CD4-positive, alpha-beta T cell treated with Interleukin-15 for 1 hour (primary cell): ENCODE results near the gene SSBP3.
"Not testable (repeated sequence)": the region's sequence is repeated elsewhere in the genome, so short reads cannot be mapped to it uniquely, and the experiment has no call there.

ENCODE experiments used
- DNase-seq: peaks from one replicate; pipeline ENCODE4 v3.0.0-alpha.2; 2020

The SSBP3 gene

DNA sequence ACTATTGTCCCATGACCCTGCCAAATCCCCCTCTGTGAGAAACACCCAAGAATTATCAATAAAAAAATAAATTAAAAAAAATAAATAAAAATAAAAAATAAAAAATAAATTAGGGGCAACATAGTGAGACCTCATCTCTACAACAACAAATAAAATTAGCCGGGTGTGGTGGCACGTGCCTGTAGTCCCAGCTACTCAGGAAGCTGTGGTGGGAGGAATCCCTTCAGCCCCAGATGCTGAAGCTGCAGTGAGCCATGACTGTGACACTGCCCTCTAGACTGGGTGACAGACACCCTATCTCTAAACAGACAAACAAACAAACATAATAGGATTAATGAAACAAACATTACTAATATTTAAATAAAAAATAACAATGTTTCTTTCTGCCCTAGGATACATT is 171.9 kb downstream of the SSBP3 start:
- no peak for DNase-seq

DNA sequence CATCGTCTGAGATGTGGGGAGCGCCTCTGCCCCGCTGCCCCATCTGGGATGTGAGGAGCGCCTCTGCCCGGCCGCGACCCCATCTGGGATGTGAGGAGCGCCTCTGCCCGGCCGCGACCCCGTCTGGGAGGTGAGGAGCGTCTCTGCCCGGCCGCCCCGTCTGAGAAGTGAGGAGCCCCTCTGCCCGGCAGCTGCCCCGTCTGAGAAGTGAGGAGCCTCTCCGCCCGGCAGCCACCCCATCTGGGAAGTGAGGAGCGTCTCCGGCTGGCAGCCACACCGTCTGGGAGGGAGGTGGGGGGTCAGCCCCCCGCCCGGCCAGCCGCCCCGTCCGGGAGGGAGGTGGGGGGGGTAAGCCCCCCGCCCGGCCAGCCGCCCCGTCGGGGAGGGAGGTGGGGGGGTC is 173.0 kb downstream of the SSBP3 start:
- not testable (repeated sequence) for DNase-seq

DNA sequence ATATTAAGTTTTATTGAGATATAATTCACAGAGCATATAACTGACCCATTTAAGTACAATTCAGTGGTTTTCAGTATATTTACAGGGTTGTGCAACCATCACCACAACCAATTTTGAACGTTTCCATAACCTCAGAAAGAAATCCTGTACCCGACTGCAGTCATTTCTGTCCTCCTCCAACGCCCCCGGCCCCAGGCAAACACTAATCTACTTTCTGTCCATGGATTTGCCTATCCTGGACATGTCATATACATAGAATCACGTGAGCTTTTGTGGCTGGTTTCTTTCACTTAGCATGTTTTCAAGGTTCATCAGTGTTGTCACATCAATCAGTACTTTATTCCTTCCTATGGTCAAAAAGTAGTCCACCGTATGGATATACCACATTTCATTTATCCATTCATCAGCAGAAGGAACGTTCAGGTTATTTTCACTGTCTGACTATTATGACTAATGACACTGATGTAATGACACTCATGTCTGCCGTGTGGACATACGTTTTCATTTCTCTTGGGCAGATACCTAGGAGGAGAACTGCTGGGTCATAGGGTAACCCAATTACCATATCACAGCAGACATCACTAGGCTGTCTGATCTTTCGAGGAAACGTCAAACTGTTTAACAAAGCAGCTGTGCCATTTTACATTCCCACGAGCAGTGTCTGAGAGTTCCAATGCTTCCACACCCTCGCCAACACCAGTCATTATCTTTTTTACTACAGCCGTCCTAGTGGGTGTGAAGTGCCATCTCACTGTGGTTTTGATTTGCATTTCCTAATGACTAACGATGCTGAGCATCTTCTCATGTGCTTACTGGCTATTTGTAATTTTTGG is 175.5 kb downstream of the SSBP3 start:
- no peak for DNase-seq

DNA sequence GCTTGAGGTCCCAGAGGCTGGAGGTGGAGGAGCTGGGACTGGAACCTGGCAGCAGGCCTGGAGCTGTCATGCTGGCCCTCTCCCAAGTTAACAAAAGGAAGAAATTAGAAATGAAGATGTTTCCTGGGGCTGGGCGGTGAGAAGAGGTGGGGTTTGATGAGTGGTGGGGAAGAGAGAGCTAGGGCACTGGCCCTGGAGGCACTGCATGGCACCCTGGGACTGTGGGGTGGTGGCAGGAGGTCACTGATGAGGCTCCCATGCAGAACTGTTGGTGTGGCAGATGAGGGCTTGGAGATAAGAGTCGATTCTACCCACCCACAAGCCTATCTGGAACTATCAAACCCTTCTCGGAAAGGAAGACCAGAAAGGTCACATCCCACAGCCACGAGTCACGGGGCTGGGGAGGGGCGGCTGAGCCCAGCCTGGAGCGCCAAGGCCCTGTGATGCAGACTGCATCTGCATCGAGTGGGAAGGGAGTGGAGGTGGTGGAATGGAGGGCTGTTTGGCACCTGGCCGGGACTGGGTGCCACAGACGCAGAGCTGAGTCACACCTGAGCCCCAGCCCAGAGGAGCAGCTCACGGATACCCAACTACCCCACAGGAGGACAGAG is 176.8 kb downstream of the SSBP3 start:
- no peak for DNase-seq

DNA sequence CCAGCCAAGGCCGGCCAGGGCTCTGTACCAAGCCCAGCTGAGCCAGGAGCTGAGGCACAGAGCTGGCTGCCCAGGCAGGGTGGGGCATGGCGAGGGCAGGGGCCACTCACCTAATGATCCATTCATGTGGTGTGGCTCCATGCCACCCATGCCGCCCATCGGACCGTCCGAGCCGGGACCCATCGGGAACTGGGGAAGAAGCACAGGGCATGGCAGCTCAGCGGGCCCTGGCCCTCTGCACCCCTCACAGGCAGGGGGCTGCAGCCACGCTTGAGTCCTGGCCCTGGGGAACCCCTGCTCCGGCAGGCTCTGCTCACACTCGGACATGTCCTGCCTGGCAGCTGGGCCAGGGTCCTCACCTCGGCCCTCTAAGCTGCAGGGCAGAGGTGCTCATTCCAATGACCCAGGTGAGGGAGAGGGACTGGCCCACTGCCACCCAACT is 177.5 kb downstream of the SSBP3 start:
- no peak for DNase-seq

DNA sequence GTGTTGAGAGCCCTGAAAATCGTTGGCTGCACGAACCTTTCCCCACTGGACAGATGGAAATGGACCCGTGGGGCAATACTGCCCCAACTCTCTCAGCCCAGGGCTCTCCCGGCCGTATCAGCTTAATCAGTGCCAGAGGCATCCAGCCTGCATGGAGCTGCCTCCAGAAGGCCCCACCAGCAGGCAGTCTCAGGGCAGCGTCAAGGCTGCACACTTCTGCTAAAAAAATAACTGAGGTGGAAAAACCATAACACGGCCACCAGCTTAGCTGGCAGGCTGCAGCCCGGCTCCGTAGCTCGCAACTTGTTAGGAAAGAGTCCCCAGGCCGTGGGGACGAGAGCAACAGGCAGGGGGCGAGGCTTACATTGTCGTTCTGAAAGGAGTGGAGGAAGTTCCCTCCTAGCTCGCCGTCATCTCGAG is 178.3 kb downstream of the SSBP3 start:
- no peak for DNase-seq

DNA sequence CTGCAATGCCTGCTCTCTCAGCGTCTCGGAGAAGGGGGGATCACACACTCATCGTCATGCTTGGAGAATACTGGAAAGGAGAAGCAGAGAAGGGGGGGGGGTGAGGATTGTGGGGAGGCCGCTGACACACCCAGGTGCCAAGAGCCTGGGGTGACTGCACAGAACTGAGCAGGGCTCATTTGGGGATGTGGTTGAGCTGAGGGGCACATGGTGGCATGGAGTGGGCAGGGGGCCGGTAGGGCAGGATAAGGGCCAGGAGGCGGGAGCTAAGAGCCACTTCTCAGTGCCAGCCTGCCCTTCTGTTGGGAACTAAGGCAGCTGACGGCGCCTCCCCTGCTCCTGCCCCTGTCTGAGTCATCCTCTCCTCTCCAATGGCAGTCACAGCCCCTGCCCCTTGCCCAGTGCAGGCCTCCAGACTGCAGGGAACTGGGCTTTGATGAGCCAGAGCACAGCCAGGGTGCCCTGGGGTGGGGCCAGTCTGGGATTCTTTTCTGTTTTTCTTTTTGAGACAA is 179.0 kb downstream of the SSBP3 start:
- peak; percentile 64 for DNase-seq

DNA sequence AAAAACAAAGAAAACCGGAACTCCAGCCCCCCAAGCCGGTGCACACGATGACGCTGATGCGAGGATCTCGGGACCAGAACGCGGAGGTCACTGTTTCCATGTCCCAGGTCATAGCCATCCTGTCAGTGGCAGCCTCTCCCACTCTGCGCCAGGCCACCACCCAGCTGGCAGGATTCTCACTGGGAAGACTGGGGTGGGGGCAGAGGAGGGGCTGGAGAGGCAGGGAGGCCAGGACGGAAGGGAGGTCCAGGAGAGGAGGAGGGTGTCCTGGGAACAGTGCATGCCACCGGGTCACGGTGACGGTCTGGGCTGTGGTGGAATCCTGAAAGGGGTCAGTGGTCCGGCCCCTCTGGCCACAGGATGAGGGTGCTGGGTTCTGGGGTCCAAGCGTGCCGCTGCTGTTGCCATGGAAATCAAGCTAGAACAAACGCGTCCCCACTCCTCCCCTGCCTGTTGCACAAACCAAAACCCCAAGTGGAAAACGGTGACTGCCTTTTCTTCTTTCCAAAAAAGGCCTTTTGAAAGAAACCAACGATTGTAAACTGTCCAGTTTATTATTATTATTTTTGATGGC is 180.1 kb downstream of the SSBP3 start:
- no peak for DNase-seq

DNA sequence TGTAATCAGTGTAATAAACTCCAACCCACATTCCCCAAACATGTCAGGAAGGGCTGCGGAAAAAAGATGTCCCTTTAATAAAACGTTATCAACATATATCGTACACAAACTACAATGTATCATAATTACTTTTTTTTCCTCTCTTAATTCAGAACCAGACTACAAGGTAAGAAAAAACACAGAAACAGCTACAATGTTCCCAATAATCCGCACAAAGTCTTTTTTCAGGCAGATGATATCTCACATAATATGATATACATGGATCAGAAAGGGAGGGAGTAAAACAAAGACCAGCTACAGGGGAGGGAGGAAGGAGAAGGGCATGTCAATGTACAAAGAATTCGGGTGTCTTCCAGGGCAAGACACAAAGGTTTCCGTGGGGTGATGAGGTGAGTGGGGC is 180.8 kb downstream of the SSBP3 start:
- no peak for DNase-seq

DNA sequence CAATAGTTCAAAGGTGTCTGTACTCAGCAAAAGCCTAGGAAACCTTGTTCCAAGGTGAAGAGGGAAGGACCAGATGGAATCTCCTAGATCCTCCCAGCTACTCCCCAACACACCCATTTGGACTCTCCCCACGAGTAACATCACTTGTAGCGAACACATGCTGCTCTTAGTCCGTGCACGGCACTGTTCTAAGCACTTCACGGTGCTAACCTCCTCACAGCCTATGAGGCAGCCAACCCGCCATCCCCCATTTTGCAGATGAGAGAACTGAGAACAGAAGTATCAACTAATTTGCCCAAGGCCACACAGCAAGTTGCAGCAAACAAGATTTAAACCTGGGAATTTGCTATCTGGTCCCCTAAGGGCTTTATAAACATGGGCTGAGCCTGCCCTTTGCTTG is 182.0 kb downstream of the SSBP3 start:
- no peak for DNase-seq

DNA sequence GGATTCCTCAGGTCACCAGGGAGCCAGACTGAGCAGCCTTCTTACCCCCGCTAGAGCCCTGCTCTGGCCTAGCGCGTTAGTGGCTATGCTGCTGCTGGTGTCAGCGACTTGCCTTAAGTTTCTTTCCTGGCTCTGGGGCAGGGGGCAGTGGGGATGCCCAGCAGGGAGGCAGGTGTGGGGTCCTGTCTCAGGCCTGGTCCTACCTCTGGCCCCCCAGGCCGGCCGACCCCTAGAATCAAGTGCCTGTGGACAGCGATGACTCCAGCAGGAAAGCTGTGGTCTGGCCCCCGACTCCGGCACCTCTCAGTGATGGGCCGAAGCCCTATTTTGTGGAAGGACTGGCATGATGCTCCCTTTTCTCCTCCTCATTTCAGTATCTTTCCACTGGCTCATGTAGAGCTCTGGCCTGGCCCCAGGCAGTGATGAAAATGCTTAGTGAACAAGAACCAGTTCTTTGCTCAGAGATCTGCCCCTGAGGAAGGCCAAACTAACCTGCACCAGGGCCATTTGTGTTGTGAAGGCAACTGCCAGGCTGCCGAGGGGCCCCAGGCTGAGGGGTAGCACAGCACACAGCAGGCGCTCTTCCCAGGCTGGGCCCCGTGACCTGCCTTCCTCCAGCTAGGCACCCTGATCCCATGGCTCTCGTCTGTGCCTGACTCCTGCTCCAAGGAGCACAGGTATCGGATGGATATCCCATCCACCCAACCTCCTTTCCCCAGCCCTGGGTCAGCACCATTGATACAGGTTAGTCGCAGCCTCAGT is 182.6 kb downstream of the SSBP3 start:
- DNase-seq = no peak

DNA sequence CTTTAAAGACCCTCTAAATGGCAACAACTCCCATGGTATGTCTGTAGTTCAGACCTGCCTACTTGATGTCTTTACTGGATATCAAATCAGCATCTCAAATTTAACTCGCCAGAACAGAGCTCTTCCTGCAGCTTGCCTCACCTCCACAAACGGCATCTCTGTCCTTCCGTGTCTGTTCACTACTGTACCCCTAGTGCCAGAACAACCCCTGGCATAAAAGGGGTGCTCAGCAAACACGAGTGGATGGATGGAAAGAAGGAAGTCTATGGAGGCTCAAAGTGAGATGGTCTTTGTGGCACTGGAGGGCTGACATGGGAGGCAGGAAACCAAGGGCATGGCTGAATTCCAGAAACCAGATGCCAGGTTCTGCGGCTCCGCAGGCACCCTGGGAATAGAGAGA is 183.5 kb downstream of the SSBP3 start:
- DNase-seq = no peak

DNA sequence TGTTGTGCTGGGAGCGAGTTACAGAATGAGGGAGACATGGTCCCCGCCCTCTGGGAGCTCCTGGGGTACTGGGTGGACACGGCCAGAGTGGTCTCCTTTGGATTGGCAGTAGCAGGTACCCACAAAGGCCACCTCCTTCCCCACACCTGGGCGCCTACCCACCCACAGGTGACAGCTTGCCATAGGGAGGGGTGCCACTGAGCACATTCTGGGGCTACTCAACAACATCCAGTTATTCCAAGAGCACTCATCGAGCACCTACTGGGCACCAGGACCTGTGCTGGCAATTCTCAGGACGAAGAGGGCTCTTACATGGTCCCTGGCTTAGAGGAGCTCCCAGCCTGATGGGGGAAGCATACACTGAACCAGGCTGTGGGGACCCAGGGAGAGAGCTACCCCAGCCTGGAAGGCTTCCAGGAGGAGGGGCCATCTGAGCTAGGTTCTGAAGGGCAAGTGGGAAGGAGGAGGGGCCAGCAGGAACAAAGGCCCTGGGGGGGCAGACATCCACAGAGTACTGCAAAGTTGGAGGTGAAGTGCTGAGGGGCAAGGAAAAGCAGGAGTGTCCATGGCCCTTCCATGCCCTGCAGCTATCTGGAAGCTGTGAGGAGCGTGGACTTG is 184.2 kb downstream of the SSBP3 start:
- DNase-seq = no peak

DNA sequence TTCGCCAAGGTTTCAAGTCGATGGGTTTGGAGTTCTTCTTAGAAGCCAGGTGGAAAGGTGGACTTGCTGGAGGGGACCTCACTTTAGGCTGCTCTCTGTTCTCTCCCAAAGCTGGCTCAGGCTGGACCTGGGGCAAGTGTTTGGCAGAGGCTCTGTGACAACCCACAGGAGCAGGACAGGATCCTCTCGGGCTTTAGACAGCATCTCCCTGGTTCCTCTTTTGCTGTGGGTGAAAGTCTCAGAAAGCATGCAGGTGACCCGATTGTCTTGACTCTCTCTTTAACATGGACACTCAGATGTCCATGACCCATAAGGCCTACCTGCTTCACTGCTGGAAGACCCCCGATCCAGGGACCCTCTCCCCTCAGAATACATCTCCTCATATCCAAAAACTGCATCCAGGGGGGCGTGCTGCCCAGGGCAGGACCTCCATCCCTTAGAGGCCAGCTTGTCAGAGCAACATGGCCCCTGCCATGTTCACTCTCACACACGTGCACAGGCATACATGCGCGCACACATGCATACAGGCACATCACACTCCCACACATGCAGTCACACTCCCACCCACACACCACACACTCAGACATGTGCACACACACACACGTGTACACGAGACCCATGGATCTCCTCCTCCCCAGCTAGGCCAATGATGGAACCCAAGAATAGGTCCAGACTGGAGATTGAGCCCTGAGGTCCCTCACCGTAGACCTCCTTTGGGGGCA is 184.9 kb downstream of the SSBP3 start:
- DNase-seq = no peak

DNA sequence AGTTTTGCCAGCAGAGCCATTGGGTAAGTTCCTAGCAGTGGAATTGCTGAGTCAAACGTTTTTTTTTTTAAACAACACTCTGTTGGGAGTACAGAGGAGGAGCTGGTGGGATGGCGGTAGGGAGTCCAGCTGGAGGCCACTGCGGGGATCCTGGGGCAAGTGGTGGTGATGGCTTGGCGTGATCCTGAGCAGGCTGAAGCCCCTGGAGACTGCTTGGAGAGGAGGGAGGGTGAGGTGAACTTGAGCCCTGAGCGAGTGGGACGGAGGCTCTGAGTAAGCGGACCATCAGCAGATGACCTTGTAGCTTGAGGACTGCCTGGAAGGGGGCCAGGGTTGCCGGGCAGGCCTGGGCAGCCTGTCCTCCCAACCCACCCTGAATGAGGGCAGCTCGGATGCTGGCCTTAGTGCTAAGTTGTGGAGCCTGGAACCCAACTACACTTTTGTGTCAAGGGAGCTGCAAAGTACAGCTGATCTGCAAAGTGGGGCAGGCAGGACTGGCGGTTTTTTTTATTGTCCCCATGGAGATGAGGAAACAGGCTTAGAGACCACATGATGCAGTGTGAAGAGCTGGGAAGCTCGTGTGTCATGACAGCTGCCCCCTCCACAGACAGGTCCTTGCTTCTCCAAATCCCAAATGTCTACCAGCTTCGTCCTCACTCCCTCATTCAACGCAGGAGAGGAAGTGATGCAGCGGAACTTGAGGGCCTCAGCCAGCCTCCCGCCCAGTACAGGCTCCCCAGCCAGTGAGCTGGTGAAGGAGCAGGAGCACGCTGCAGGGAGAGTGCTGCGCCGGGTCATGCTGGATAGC is 186.0 kb downstream of the SSBP3 start:
- peak; percentile 52 for DNase-seq

DNA sequence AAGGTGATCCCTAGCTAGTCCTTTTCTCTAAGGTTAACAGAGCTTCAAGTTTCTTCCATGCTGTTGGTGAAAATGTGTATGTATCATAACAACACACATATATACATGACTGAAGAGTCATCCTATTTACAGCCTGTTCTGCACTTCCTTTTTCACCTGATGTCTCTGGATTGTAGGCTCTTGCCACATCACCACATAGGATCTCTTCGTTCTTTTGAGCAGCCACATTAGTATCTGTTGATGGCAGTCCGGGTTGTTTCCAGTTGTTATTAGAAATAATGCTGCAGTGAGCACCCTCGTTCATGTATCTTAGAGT is 186.5 kb downstream of the SSBP3 start:
- DNase-seq = no peak

DNA sequence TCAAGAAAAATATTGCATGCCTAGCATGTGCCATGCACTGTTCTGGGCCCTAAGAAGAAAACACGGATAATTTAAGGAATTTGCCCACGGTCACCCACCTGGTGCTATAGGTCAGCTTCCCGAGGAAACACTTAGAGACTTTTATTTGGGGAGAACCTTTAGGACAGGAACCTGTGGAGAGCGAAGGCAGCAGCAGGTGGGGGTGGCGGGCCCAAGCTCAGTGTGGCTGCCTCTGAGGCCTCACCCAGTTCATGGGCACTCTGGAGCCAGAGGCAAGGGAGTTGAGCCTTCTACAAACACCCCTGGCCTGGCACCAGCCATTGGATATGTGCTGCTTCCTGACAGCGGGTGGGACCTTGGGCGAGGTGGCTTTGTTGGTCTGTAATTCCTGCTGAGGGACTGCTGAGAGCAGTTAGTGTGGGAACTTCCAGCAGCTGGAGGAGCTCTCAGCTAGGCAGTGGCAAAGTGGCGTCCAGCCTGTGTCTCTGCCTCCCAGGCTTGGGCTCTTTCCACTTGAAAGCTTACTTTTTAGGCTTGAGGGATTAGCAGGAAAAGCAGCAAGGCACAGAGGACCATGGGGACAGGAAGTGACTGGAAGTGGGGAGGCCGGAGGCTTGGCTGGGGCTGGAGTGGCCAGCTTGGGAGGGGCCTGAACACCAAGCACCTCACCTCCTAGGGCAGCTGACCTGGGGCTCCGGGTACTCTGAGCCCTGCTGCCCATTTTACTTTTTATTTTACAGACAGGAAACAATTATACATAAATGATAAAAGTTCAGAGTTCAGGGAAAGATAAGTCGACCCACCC is 187.1 kb downstream of the SSBP3 start:
- no peak for DNase-seq

DNA sequence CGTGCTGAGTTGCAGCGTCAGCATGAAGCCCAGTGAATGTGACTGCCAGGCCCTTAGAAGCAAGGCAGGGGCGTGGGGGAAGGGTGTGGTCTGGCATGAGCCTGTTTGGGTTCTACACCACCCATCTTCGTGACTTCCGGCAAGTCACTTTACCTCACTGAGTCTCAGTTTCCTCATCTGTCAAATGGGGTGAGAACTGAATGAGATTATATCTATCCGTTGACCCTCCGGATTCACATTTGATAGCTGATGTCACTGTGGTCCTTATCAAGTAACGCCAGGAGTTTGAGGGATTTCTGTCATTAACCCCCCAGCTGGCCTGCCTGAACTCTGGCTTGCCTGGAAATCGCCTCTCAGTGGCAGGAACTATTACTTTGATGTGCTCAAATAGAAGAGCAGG is 190.7 kb downstream of the SSBP3 start:
- no peak for DNase-seq

DNA sequence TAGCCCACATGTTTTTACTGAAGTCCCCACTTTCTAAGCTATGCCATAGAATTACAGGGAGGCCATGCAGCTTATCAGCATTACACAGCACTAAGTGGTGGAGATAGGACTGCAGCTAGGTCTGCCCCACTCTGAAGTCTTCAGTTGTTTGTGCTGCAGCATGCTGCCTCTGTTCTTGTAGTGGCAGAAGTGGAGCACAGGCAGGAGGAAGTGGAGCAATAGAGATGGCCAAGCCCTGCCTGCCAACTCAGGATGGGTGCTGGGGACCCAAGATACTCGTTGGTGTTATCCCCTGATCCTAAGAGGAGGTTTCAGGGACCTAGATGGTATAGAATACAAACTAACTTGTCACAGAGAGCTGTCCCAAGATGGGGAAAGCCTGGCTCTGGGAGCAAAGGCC is 193.3 kb downstream of the SSBP3 start:
- no peak for DNase-seq

DNA sequence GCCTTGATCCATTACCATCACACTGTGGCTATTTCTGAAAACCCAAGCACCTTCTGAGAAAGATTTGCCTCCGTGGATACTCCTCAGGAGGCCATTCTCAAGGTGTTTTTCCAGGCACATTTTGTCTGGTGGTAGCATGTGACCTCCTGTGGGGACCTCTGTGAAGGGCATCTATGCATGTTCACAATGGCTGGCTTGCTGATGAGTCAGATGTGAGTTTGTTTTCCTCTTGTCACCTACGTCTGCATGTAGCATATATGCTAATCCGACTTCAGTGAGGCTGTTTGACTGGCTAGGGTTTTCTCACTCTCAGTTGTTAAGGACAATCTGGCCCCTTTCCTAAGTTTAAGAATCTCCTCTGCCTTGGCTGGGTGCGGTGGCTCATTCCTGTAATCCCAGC is 198.3 kb downstream of the SSBP3 start:
- DNase-seq = not testable (repeated sequence)

DNA sequence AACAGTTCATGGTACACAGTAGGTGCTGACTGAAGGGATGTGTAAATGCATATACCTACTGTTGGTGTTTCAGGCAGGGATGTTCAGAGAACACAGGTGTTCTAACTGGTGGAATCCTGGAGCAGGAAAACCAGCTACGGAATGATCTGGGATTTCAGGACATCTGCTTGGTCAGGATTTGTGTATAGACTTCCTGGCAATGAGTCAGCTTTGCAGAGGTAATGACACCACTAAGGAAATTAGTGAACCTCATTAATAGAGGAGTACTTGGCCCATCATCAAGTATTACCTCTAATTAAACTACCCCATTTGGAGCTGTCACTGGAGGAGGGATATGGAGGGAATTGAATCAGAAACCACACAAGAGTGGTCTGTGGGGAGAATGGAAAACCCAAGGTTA is 198.9 kb downstream of the SSBP3 start:
- no peak for DNase-seq
